AG04449 (cell line): ENCODE measurements around the gene MAP7D3.

ENCODE experiments used
- CTCF ChIA-PET: fragments of 350-600 bp; formaldehyde crosslinking; extraction: SDS; loops from one replicate; lab custom pipeline; 2021; ENCODE audit warnings: antibody characterized with exemption; lab: Yijun Ruan, JAX
- POLR2A ChIA-PET: fragments of 400-600, 350-600 bp; formaldehyde crosslinking; extraction: SDS; loops from one replicate; lab custom pipeline; 2020; ENCODE audit warnings: antibody characterized with exemption, inconsistent platforms; lab: Yijun Ruan, JAX
- DNase-seq: peaks from one replicate; pipeline ENCODE4 v3.0.0-alpha.2; 2010; ENCODE audit warnings: low read depth, low spot score
- H3K4me3 ChIP-seq: 2 replicates; pipeline ENCODE4 v1.5.1; 2011; ENCODE audit warnings: low read depth, mild to moderate bottlenecking, control low read depth, low read length
- CTCF ChIP-seq: IDR thresholded peaks from one replicate; pipeline ENCODE4 v1.5.1; 2011; ENCODE audit warnings: mild to moderate bottlenecking, moderate library complexity, low read length, control low read depth, inconsistent platforms; ENCODE audit not compliant: insufficient read depth; ENCODE audit errors: missing control alignments

Gene MAP7D3

GRCh38 chrX:136275553-136275952 is 24.4 kb upstream of the MAP7D3 start:
- no peak for TF ChIP-seq CTCF
- POLR2A ChIA-PET, result no interaction called here
- CTCF ChIA-PET, result interaction anchor here (0.8 to 1.2 kb wide), 2 partner anchors 9 to 247 kb away, joined by 3 read pairs; no protein-coding TSS in a partner anchor
- H3K4me3 ChIP-seq, result no peak overlapping the region
- DNase-seq, result no peak

GRCh38 chrX:136273986-136274385 is 22.8 kb upstream of the MAP7D3 start:
- no peak for DNase-seq
- H3K4me3 ChIP-seq, result no peak overlapping the region
- CTCF ChIA-PET, result no interaction called here

GRCh38 chrX:136272325-136272724 is 21.1 kb upstream of the MAP7D3 start:
- CTCF ChIA-PET, result interaction anchor here (0.9 to 3.2 kb wide), 6 partner anchors 11 to 244 kb away, joined by 3 to 14 read pairs (median 3); no protein-coding TSS in a partner anchor
- DNase-seq, result no peak
- no peak overlapping the region for H3K4me3 ChIP-seq
- POLR2A ChIA-PET, result no interaction called here
- TF ChIP-seq CTCF, result no peak

More at GRCh38 chrX:136273986-136274385, 22.8 kb upstream of the MAP7D3 start:
- no peak for TF ChIP-seq CTCF
- POLR2A ChIA-PET, result no interaction called here

- no peak overlapping the region for H3K4me3 ChIP-seq
- CTCF ChIA-PET, result interaction anchor here (0.7 to 3.2 kb wide), 8 partner anchors 10 to 245 kb away, joined by 3 to 14 read pairs (median 3); no protein-coding TSS in a partner anchor
- DNase-seq, result no peak
- TF ChIP-seq CTCF, result no peak
- POLR2A ChIA-PET, result no interaction called here
These were observed 20.1 kb upstream of the MAP7D3 start for GRCh38 chrX:136271300-136271699.

DNA sequence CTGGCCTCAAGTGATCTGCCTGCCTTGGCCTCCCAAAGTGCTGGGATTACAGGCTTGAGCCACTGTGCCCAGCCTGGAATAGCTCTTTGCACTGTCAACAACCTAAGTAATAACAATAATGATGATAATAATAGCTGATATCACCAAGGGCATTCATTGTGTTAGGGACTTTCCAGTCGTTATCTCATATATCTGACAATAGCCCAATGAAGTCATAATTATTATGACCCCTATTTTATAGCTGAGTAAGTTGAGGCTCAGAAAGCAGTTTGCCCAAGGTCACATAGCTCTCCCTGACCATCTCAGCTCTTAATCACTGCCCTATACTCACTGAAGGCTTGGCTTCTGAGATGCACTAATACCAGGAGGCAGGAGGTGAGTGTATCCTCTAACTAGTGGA is 18.7 kb upstream of the MAP7D3 start:
- CTCF ChIA-PET, result interaction anchor here (0.6 to 4.4 kb wide), 8 partner anchors 8 to 264 kb away, joined by 3 to 72 read pairs (median 13); no protein-coding TSS in a partner anchor
- H3K4me3 ChIP-seq, result no peak overlapping the region
- DNase-seq, result no peak
- POLR2A ChIA-PET, result no interaction called here
- no peak for TF ChIP-seq CTCF

DNA sequence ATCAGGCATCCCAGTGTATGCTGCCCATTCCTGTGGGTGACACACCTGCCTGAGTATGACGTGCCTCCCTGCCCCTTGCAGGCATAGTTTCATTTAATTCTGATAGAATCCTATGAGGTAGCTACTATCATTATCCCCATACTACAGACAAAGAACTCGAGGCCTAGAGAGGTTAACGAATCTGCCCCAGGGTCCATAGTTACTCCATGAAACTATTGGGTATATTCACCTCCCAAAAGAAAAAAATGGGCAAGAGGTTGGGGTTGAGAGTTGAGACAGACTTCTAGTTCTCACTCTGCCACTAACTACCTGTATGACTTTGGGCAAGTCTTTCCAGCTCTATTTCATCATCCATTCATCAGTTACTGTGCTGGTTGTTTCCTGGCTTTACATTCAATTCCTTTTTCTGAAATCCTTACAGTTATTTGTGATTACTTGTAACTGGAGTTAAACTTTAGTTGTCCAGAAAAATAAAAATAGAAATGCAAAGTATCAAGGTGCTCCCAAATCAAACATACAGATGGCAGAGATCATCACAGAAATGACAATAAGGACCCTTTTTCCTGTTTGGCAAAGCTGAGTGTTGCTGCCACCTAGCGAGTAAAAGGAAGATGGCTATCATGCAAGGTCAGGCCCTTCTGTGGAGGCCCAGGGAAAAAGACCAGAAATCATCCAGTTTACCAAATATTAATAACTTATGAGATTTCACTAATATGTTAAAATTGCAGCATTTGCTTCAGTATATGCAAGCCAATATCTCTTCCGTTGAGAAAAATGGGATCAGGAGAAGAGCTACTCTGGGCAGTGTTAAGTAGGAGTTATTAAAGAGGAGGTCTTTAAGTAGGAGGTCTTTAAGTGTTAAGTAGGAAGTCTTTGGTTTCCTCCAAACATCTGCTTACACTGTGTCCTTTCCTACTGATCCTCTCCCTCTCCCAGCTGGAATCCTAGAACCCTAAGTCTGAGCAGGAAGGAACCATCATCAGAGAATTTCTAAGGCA is 17.1 kb upstream of the MAP7D3 start:
- no peak for DNase-seq
- CTCF ChIA-PET, result interaction anchor here (0.7 to 4.4 kb wide), 24 partner anchors 11 to 284 kb away, joined by 3 to 72 read pairs (median 4); no protein-coding TSS in a partner anchor
- POLR2A ChIA-PET, result no interaction called here

More for the DNA sequence above, 17.1 kb upstream of the MAP7D3 start:
- no peak overlapping the region for H3K4me3 ChIP-seq
- peak; percentile 57 for TF ChIP-seq CTCF
